Smooth muscle cell of the brain vasculature (primary cell): ENCODE measurements around the gene CTTN.
A peak's percentile ranks its signal among the peaks of the same experiment; 100 is the strongest.

Source experiments
- DNase-seq: peaks from one replicate; pipeline ENCODE4 v3.0.0-alpha.2; 2012; ENCODE audit warnings: low read depth, low spot score

CTTN gene

GRCh38 chr11:70409437-70409836 lies 11.1 kb downstream of the CTTN start:
- no peak for DNase-seq

DNA sequence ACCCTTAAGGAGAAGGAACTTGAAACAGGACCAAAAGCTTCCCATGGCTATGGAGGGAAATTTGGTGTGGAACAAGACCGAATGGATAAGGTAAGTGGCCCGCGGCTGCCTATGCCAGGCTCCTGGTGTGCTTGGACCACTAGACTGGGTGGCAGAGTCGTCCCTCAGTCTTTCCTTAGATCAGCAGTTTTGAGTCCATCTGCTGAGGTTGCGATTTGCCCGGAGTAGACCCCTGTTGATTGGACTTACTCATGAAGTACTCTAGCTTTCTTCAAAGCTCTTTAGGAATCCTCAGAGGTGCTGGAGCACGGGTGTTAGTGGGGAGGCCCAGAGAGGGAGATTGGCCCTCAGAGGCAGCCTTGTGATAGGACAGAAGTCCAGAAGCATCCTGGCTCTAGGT lies 11.5 kb downstream of the CTTN start:
- DNase-seq: no peak

DNA sequence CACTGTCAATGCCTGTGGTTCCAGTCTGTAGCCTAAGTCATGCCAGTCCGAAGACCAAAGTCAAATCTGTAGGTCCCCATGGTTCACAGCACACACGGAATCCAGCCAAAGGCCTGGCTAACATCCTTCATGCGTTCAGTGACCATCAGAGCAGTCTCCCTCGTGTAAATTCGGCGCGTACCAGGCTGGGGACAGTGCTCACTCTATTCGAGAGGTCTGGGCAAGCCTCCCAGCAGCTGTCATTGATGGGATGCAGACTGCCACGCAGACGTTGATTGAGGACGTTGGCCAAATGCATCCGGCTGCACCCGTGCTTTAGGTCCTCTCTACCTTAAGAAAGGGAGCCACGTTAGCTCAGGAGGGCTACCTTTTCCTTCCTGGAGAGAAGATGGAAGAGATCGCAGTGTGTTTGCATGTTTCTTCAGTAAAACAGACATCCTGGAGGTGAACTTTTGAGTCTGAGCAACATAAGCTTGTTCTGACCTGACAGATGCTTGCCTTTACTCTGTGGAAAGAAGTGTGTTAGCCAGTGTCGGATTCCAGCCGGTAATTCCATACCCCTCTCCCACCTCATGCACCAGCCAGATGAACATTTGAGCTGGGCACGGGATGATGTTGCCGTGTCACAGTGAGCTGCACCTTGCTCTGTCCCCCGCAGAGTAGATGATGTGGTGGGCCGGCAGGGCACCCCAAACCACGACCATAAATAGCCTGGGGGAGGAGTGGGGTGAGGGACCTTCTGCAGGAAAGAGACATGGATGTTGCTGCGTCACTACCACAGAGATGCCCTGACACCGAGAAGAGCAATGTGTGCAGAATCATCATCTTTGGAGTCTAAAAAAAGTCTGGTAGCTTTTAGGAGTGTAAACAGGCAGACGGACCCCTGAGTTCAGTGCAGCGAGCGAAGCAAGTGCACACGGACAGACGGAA lies 12.2 kb downstream of the CTTN start:
- DNase-seq: no peak

DNA sequence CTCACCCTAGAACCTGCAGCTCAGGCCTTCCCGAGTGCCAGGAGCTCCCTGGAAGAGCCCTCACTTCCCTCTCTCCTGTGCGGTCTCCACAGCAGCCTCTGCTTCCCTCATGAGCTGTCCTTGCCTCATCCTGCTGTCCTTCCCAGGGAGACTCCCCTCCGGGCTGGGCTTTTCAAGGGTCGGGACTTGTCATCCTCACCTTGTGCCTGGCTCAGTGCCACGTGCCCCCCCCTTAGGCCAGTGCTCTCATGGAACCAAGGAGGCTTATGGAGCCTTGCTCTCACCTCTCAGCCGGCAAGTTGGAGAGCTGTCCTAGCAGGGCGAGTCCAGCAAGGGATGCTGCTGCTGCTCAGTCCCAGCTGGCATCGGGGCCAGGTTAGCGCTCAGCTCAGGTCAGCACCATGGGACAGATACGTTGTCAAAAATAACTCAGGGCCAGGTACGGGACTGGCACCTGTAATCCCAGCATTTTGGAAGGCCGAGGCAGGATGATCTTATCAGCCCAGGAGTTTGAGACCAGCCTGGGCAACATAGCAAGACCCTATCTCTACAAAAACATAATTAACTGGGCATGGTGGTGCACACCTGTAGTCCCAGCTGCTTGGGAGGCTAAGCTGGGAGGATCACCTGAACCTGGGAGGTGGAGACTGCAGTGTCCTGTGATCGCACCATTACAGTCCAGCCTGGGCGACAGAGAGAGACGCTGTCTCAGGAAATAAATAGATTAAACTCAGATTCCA lies 13.6 kb downstream of the CTTN start:
- DNase-seq: no peak

DNA sequence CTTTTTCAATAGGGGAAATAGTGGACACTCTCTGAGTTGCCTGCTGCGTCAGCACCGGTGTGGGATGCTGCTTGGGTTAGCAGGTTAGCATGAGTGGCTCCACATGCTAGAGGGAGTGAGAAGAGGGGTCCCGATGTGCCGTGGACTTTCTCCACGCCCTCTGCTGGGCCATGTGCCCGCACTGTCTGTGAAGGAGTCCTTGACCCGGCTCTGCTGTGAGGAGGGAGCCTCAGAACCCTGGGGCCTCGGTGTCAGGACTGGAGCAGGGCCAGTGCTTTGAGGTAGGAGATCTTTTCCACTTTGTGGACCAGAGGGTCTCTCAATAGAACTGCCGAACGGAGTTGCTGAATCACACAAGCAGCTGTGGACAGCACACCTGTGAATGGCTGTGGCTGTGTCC lies 14.8 kb downstream of the CTTN start:
- no peak for DNase-seq

DNA sequence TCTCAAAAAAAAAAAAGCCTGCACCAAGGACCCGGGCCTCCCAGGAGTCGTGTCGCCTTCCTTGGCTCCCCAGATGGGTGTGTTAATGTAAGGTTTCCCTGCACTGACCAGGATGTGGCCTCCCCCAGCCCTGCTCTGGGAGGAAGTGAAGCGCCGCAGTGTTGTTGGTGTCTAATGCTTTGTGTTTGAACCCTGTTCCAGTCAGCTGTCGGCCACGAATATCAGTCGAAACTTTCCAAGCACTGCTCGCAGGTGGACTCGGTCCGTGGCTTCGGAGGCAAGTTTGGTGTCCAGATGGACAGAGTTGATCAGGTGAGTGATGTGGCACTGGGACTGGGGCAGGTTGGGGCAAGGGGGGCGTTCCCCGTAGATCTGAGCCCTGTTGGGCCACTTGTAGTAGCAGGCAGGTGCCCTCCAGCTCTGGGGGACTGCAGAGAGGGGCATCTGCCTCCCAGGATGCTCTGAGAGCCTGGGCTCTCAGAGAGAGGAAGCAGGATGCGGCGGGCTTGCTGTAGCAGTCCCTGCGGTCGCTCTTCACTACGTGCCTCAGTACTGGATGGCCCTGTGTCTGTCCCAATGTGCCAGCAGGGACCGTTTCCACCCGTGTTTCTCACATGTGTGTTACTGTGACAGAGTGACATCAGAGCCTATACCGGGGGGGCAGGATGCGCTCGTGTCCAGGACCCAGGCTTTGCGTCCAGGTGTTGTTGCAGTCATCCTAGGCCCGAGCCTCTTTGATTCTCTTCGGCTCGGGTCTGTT lies 16.2 kb downstream of the CTTN start:
- no peak for DNase-seq

DNA sequence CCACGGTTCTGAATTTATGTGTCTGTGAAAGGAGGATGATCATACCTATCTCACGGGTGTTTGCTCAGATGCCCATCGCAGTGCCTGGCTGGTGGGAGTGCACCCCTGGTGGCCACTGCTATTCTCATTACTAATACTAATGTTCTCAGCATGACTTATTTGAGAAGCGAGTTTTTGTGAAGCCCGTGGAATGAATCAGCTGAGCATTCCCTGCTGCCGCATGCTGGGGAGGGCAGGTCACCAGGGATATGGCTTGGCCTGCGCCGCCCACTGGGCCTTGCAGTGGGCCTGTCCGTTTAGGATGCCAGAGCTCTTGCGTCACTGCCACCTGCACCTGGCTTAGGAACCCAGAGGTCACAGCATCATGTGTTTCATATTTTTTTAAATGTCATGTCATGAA lies 16.9 kb downstream of the CTTN start:
- peak; percentile 70 for DNase-seq

DNA sequence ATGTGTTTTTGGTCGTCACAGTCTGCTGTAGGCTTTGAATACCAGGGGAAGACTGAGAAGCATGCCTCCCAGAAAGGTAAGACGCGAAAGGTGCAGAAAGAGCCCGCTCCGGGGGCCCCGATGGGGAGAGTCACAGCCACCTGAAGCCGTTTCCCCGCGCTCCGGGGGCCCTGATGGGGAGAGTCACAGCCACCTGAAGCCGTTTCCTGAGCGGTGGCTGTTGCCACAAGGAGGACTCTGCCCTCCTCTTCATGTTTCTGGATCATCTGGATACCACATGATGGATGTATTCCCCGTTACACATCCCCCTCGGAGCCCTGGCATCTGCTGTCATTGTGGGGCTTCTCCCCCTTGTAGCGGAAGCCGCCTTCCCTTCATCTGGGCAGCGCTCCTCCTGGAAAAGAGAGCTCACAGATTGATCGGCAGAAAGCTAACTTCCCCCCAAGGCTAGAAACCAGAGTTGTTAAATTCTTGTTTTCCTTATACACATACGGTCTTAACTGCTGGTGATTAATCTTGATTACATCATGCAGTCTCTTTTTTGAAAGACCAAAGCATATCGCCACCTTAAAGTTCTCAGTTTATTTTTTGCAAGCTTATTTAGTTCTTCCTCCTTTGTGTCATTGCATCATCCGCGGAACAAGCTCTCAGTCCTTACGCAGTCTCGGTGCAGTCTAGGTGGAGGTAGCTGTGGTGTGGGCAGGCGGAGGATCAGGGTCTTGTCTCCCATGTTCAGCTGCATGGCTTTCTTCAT lies 17.5 kb downstream of the CTTN start:
- DNase-seq: no peak

GRCh38 chr11:70416881-70417280 lies 18.6 kb downstream of the CTTN start:
- DNase-seq: no peak

DNA sequence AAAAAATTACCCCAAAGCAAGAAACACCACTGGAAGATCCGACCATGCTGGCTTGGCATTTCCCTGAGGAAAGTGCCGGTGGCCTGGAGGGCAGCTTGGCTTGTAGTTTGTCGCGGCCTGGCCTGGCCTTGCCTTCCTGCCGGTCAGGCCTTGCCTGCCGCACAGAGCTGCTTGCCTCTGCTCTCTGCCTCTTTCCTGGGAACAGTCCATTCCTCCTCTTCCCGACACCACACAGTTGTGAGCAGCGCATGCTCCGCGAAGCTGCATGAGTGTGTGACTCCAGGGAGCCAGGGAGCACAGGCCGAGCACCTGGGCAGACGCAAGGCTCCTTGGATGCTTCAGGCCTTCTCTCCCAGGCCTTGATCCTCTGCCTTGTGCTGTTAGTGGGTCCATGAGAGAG lies 19.8 kb downstream of the CTTN start:
- DNase-seq: no peak

DNA sequence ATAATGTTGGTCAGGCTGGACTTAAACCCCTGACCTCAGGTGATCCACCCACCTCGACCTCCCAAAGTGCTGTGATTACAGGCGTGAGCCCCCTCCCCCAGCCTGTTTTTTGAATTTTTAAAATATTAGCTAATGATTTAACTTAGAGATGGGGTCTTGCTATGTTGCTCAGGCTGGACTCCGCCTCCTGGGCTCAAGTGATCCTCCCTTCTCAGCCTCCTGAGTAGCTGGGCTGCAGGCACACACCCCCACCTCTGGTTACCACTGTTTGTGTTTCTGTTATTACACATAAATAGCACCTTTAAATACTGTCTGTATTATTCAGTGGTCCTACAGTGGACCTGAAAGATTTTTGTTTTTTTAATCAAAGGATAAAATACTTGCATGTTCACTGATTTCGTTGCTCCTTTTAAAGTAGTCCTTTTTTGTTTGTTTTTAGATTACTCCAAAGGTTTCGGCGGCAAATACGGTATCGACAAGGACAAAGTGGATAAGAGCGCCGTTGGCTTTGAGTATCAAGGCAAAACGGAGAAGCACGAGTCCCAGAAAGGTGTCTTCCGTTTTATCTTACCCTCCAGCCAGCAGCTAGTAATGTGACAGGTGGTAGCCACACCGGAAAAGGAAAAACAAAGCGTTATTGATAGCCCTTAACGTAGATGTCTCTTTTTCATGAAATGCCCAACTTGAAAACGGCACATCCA lies 21.1 kb downstream of the CTTN start:
- DNase-seq: no peak

- no peak for DNase-seq
Measured at GRCh38 chr11:70420008-70420464, 21.7 kb downstream of the CTTN start.

DNA sequence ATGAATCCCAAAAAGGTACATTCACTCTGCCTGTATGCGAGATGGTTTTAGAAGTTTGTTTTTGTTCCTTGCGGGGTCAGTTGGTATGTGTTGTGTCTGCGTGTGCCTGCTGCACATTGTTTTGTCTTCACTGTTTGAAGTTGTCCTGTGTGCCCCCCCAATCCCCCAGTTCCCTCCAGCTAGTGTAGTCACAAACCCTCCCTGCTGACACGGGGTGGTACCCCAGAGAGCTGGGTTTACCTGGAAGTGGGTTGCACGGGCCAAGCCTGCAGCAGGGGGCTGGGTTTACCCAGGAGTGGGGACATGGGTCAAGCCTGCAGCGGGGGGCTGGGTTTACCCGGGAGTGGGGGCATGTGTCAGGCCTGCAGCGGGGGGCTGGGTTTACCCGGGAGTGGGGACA lies 22.2 kb downstream of the CTTN start:
- DNase-seq: no peak

DNA sequence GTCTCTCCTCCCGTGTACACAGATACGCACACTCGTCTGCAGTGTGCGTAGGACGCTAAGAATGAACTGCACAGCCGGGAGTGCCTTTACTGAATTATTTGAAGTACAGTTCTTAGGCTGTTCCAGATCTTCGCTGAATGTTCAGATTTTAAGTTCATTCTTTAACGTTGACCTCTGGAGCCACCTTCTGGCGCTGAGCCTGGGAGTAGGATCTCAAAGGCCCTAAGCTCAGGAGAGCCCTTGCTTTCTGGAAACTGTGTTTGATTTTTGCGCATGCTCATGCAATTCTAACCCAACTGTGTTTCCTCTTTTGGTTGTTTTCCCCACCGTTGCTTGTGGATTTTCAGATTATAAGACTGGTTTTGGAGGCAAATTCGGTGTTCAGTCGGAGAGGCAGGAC lies 22.8 kb downstream of the CTTN start:
- no peak for DNase-seq

DNA sequence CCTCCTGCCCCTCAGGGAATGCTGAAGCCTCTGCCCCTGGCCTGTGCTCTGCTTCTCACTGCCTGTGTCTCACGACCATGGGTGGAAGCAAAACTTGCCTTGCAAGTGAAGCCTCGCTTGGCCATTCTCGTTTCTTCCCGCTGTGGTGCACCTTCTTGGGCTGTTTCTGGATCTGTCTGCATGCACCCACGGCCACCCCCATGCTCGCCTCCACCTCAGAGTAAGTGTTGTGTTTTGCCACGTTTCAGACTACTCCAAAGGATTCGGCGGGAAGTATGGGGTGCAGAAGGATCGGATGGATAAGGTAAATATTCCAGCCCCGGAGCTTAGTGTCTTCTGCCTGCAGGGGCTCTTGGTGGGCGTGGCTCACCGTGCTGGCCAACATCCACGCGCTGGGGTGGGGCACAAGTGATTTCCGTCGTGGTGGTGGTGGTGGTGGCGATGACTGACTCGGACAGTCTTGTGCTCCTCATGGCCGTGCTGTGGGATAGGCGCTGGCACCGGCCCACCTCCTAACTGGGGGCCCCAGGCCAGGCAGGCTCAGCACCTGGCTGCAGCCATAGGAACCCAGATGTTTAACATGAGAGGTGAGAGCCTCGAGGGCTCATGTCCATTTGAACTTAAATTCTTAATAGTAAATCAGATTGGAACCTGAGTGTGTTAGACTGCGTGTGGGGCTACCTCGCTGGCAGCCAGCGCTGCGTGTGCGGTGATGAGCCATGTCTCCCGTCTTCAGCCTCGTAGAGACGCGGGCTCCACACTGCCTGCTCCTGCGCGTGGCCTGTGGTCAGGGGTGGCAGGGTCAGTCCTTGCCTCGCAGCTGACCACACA lies 24.6 kb downstream of the CTTN start:
- DNase-seq: no peak

GRCh38 chr11:70423523-70424505 lies 25.5 kb downstream of the CTTN start:
- DNase-seq: no peak

DNA sequence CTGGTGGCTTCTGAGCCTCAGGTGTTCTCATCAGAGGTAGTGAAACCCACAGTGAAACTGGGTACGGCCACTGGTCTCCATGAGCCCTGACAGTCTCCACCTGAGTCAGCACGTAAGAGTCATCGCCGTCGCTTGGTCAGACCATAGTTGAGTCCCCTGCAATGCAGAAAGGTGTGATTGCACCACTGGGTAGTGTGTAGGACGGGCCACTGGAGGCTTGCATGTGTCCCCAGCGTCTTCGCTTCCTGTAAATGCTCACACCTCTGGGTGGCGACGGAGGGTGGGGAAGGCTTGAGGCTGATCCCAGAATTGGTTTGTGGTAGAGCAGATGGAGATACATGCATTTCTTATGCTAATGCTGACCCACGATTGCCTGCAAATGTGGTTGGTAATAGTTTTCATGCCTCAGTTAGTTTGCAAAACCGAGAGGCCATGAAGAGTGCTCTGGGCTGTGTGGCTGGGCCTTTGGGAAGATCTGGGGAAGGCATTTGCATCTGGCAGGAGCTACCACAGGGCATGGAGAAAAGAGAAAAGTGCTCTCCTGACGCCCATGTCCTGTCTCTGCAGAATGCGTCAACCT lies 26.5 kb downstream of the CTTN start:
- DNase-seq: no peak

DNA sequence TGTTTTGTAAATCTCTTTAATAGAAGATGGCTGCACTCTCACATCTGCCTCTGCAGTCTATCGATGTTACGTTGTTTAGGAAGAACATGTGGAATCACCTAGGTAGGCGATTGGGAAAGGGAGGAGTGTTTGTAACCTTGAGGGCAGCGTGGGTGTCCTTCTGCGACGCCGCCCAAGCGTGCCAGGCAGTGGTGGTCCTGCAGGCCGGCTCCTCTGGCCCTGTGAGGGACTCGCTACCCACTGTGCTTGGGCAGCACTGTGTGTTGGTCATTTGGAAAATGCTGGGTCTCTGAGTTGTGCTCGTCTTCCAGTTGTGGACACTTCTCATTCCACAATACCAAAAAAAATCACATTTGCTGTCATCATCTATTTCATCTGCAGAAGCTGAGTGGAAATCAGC lies 29.1 kb downstream of the CTTN start:
- no peak for DNase-seq
